HEK293 (cell line): ENCODE measurements around the gene RBM19.

Experiments used
- CTCF ChIP-seq: fragments of 450-650 bp; formaldehyde crosslinking; IDR thresholded peaks from 2 replicates; pipeline ENCODE4 v1.5.1; 2016; ENCODE audit warnings: missing biosample characterization, missing genetic modification characterization
- PATZ1 ChIP-seq: fragments of 450-650 bp; formaldehyde crosslinking; IDR thresholded peaks from 2 replicates; pipeline ENCODE4 v1.5.1; 2016; ENCODE audit warnings: missing biosample characterization, missing genetic modification characterization
- ZNF202 ChIP-seq: fragments of 450-650 bp; formaldehyde crosslinking; IDR thresholded peaks from 2 replicates; pipeline ENCODE4 v1.5.1; 2016; ENCODE audit warnings: missing biosample characterization, missing genetic modification characterization, borderline replicate concordance
- ZNF248 ChIP-seq: fragments of 450-650 bp; formaldehyde crosslinking; IDR thresholded peaks from 2 replicates; pipeline ENCODE4 v1.5.1; 2017; ENCODE audit warnings: missing biosample characterization, missing genetic modification characterization
- ZNF292 ChIP-seq: fragments of 450-650 bp; formaldehyde crosslinking; IDR thresholded peaks from 2 replicates; pipeline ENCODE4 v1.5.1; 2016; ENCODE audit warnings: low read depth, missing biosample characterization, missing genetic modification characterization, borderline replicate concordance
- ZNF394 ChIP-seq: fragments of 450-650 bp; formaldehyde crosslinking; IDR thresholded peaks from 2 replicates; pipeline ENCODE4 v1.5.1; 2016; ENCODE audit warnings: missing biosample characterization, missing genetic modification characterization, mild to moderate bottlenecking, moderate library complexity, borderline replicate concordance
- ZNF747 ChIP-seq: fragments of 450-650 bp; formaldehyde crosslinking; IDR thresholded peaks from 2 replicates; pipeline ENCODE4 v1.5.1; 2016; ENCODE audit warnings: missing biosample characterization, missing genetic modification characterization
- ZNF830 ChIP-seq: fragments of 450-650 bp; IDR thresholded peaks from 2 replicates; pipeline ENCODE4 v1.5.0; 2018; ENCODE audit warnings: missing biosample characterization, missing genetic modification characterization, low read depth, mild to moderate bottlenecking, moderate library complexity
- TF ChIP-seq, protein P1 (sequence below): fragments of 450-650 bp; formaldehyde crosslinking; IDR thresholded peaks from 2 replicates; pipeline ENCODE4 v1.5.1; 2016; ENCODE audit warnings: missing biosample characterization, missing genetic modification characterization

DNA sequence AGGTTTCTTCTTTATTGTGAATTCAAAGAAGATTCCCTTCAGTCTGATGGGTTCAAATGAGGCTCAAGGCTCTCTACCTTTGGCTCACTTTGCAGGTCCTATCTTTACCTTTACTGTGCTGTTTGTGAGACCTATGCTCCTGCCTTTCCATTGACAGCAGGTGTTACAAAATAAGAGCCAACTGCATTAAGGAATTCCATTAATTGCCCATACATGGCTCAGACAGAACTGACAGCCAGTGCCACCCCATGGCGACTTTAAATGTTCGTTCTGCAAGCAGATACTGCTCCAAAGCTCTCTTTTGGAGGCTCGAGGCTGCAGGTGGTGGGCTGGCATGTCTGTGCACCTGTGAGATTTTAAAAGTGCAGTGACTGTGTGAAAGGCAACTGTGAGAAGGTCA, 44.7 kb downstream of the RBM19 start:
- TF ChIP-seq ZNF248 (tag by site-specific recombination): no peak
- TF ChIP-seq ZNF292 (tag by site-specific recombination): no peak
- no peak for TF ChIP-seq ZNF394 (tag by site-specific recombination)
- TF ChIP-seq ZNF747: no peak
- no peak for TF ChIP-seq ZNF830 (tag by site-specific recombination)
- no peak for TF ChIP-seq ZNF202
- no peak for TF ChIP-seq CTCF (tag by site-specific recombination)
- TF ChIP-seq, protein P1, sequence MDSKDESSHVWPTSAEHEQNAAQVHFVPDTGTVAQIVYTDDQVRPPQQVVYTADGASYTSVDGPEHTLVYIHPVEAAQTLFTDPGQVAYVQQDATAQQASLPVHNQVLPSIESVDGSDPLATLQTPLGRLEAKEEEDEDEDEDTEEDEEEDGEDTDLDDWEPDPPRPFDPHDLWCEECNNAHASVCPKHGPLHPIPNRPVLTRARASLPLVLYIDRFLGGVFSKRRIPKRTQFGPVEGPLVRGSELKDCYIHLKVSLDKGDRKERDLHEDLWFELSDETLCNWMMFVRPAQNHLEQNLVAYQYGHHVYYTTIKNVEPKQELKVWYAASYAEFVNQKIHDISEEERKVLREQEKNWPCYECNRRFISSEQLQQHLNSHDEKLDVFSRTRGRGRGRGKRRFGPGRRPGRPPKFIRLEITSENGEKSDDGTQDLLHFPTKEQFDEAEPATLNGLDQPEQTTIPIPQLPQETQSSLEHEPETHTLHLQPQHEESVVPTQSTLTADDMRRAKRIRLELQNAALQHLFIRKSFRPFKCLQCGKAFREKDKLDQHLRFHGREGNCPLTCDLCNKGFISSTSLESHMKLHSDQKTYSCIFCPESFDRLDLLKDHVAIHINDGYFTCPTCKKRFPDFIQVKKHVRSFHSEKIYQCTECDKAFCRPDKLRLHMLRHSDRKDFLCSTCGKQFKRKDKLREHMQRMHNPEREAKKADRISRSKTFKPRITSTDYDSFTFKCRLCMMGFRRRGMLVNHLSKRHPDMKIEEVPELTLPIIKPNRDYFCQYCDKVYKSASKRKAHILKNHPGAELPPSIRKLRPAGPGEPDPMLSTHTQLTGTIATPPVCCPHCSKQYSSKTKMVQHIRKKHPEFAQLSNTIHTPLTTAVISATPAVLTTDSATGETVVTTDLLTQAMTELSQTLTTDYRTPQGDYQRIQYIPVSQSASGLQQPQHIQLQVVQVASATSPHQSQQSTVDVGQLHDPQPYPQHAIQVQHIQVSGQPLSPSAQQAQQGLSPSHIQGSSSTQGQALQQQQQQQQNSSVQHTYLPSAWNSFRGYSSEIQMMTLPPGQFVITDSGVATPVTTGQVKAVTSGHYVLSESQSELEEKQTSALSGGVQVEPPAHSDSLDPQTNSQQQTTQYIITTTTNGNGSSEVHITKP (tag by site-specific recombination): no peak
- TF ChIP-seq PATZ1 (tag by site-specific recombination): no peak
